A549 (cell line): Measurements from ENCODE around the gene GMIP. TPM values are rescaled to one million over a fixed set of nuclear protein-coding genes. Genes with fewer than 3 reads are reported as not detected.
"Not testable (repeated sequence)": the region's sequence is repeated elsewhere in the genome, so short reads cannot be mapped to it uniquely, and the experiment has no call there.

Source experiments
- ATAC-seq, 2 experiments: fragments of 200-7000 bp in 1 of 2; fragments of >200 bp in 1 of 2; cut with Nextera tagmentation in 1 of 2; cut with Tn5 transposase in 1 of 2; 3 replicates each; pipeline versions ENCODE4 v1.8.0 to v1.9.1; 2018 to 2020; ENCODE audit warnings: mild to moderate bottlenecking in 1 of 2, moderate library complexity in 1 of 2
- CTCF ChIA-PET: fragments of 300-600 bp; sonication (Branson Sonifier 250); formaldehyde crosslinking; extraction: SDS; loops from one replicate; lab custom pipeline; 2021; ENCODE audit warnings: antibody characterized with exemption, inconsistent platforms; lab: Yijun Ruan, JAX
- POLR2A ChIA-PET: fragments of 350-600 bp; formaldehyde crosslinking; extraction: SDS; loops from one replicate; lab custom pipeline; 2021; ENCODE audit warnings: antibody characterized with exemption, inconsistent platforms; lab: Yijun Ruan, JAX
- DNase-seq, 2 experiments: peaks; one replicate each; pipeline versions ENCODE4 v3.0.0 to v3.0.0-alpha.2; 2011 to 2016; ENCODE audit warnings: low read depth in 1 of 2, low spot score in 1 of 2
- FAIRE-seq: peaks from 2 replicates; lab custom pipeline; 2011; peaks lifted over from hg19 to GRCh38; lab: Jason Lieb, UNC
- H3K27ac ChIP-seq, 2 experiments: fragments of >200 bp; sonication (Bioruptor Twin); formaldehyde crosslinking; 3 replicates each; pipeline ENCODE4 v1.5.1; 2016 to 2017
- H3K4me1 ChIP-seq: fragments of >200 bp; sonication (Bioruptor Twin); formaldehyde crosslinking; 3 replicates; pipeline ENCODE4 v1.6.1; 2016
- H3K4me2 ChIP-seq: fragments of >200 bp; sonication (Bioruptor Twin); formaldehyde crosslinking; 3 replicates; pipeline ENCODE4 v1.6.1; 2016
- H3K4me3 ChIP-seq: fragments of >200 bp; sonication (Bioruptor Twin); formaldehyde crosslinking; 3 replicates; pipeline ENCODE4 v1.5.1; 2016
- H3K9me3 ChIP-seq: fragments of >200 bp; sonication (Bioruptor Twin); formaldehyde crosslinking; 3 replicates; pipeline ENCODE4 v1.6.1; 2016
- CBX8 ChIP-seq: fragments of 200-600 bp; sonication (generic); IDR thresholded peaks from 2 replicates; pipeline ENCODE4 v1.6.1; 2016
- CEBPB ChIP-seq, 2 experiments: fragments of >200 bp in 1 of 2; sonication (Bioruptor Twin) in 1 of 2; formaldehyde crosslinking in 1 of 2; IDR thresholded peaks; 2 replicates each; pipeline ENCODE4 v1.6.1; 2012 to 2016
- CHD2 ChIP-seq: fragments of 150-350 bp; IDR thresholded peaks from 2 replicates; pipeline ENCODE4 v1.6.1; 2014; ENCODE audit warnings: low read length; ENCODE audit not compliant: partially characterized antibody
- CHD4 ChIP-seq: fragments of 200-600 bp; sonication (generic); IDR thresholded peaks from 2 replicates; pipeline ENCODE4 v1.6.1; 2016; ENCODE audit warnings: antibody characterized with exemption, mild to moderate bottlenecking, borderline replicate concordance
- EHF ChIP-seq: fragments of 250-450 bp; sonication (Bioruptor Pico); IDR thresholded peaks from 2 replicates; pipeline ENCODE4 v1.5.0; 2020; ENCODE audit warnings: mild to moderate bottlenecking
- EHMT2 ChIP-seq: fragments of 200-600 bp; sonication (generic); IDR thresholded peaks from 2 replicates; pipeline ENCODE4 v1.6.1; 2016; ENCODE audit warnings: antibody characterized with exemption, low read depth, mild to moderate bottlenecking, moderate library complexity
- FOSB ChIP-seq: fragments of 250-450 bp; sonication (Bioruptor Pico); IDR thresholded peaks from 2 replicates; pipeline ENCODE4 v1.5.0; 2020; ENCODE audit warnings: mild to moderate bottlenecking, moderate library complexity
- FOSL2 ChIP-seq, 2 experiments: fragments of 450-650 bp in 1 of 2; fragments of >200 bp in 1 of 2; sonication (Bioruptor Twin) in 1 of 2; formaldehyde crosslinking; IDR thresholded peaks; 2 replicates each; pipeline versions ENCODE4 v1.5.0 to v1.6.1; 2016 to 2020; ENCODE audit warnings: mild to moderate bottlenecking in 1 of 2, moderate library complexity in 1 of 2
- HOXB13 ChIP-seq: fragments of 250-450 bp; sonication (Bioruptor Pico); IDR thresholded peaks from 2 replicates; pipeline ENCODE4 v1.5.0; 2020; ENCODE audit warnings: low read depth, mild to moderate bottlenecking, moderate library complexity
- JUNB ChIP-seq: fragments of >200 bp; sonication (Bioruptor Twin); formaldehyde crosslinking; IDR thresholded peaks from 2 replicates; pipeline ENCODE4 v1.6.1; 2016
- MAFK ChIP-seq: fragments of 450-650 bp; IDR thresholded peaks from 2 replicates; pipeline ENCODE4 v1.6.1; 2014; ENCODE audit not compliant: partially characterized antibody
- NFE2L2 ChIP-seq: fragments of 150-350 bp; conservative IDR thresholded peaks from 2 replicates; pipeline ENCODE4 v1.6.1; 2014; ENCODE audit warnings: low read length
- NPAS2 ChIP-seq: fragments of 250-450 bp; sonication (Bioruptor Pico); IDR thresholded peaks from 2 replicates; pipeline ENCODE4 v1.8.0; 2022; ENCODE audit warnings: mild to moderate bottlenecking, moderate library complexity, borderline replicate concordance
- NR3C1 ChIP-seq: fragments of >200 bp; sonication (Bioruptor Twin); formaldehyde crosslinking; IDR thresholded peaks from 3 replicates; pipeline ENCODE4 v1.6.1; 2017
- PHF8 ChIP-seq: fragments of 200-600 bp; sonication (generic); IDR thresholded peaks from 2 replicates; pipeline ENCODE4 v1.6.1; 2016; ENCODE audit warnings: low read depth, mild to moderate bottlenecking, antibody characterized with exemption, moderate library complexity, borderline replicate concordance
- RNF2 ChIP-seq: fragments of 200-600 bp; sonication (generic); IDR thresholded peaks from 2 replicates; pipeline ENCODE4 v1.6.1; 2016; ENCODE audit warnings: low read depth, mild to moderate bottlenecking, antibody characterized with exemption, moderate library complexity, borderline replicate concordance
- SREBF2 ChIP-seq: fragments of 450-650 bp; IDR thresholded peaks from 2 replicates; pipeline ENCODE4 v1.6.1; 2014; ENCODE audit warnings: mild to moderate bottlenecking, moderate library complexity
- TFCP2L1 ChIP-seq: fragments of 250-450 bp; sonication (Bioruptor Pico); IDR thresholded peaks from 2 replicates; pipeline ENCODE4 v1.5.0; 2021; ENCODE audit warnings: mild to moderate bottlenecking
- TP53 ChIP-seq: fragments of 250-450 bp; sonication (Bioruptor Pico); IDR thresholded peaks from 2 replicates; pipeline ENCODE4 v1.5.0; 2021; ENCODE audit warnings: mild to moderate bottlenecking, moderate library complexity
- ZNF302 ChIP-seq: fragments of 250-450 bp; sonication (Bioruptor Pico); IDR thresholded peaks from 2 replicates; pipeline ENCODE4 v1.9.0; 2021; ENCODE audit warnings: inconsistent platforms, mild to moderate bottlenecking, moderate library complexity
- WGBS: methylation state at CpG from one replicate; pipeline ENCODE4 v1.1.6; 2017; ENCODE audit errors: missing lambda C conversion rate; 5-methylcytosine and 5-hydroxymethylcytosine counted together
- polyA plus RNA-seq, 4 experiments: library from polyadenylated mRNA; depleted of rRNA in 3 of 4; stranded (reverse); fragments of >200 nt; fragmentation: RNase III in 1 of 4; extraction: RNeasy Plus Mini Kit Qiagen cat#74134 plus additional on column Dnase treatment in 1 of 4; gene quantifications; 2 replicates in 3 of 4; 3 replicates in 1 of 4; pipeline ENCODE4 v1.2.3, GENCODE V29; 2011 to 2017
- TF ChIP-seq, protein P1 (sequence below): fragments of 250-450 bp; sonication (Bioruptor Pico); IDR thresholded peaks from 2 replicates; pipeline ENCODE4 v1.5.0; 2020; ENCODE audit warnings: low read depth, mild to moderate bottlenecking, moderate library complexity
- TF ChIP-seq, protein P2 (sequence below): IDR thresholded peaks from 2 replicates; pipeline ENCODE4 v1.6.1; 2012
- TF ChIP-seq, protein P3 (sequence below): IDR thresholded peaks from 2 replicates; pipeline ENCODE4 v1.6.1; 2012; ENCODE audit warnings: low read depth, borderline replicate concordance

The GMIP gene
- polyA plus RNA-seq, 2 of the 4 experiments (the other 2 are of a cell fraction), result 1.4 to 4.1 TPM

DNA sequence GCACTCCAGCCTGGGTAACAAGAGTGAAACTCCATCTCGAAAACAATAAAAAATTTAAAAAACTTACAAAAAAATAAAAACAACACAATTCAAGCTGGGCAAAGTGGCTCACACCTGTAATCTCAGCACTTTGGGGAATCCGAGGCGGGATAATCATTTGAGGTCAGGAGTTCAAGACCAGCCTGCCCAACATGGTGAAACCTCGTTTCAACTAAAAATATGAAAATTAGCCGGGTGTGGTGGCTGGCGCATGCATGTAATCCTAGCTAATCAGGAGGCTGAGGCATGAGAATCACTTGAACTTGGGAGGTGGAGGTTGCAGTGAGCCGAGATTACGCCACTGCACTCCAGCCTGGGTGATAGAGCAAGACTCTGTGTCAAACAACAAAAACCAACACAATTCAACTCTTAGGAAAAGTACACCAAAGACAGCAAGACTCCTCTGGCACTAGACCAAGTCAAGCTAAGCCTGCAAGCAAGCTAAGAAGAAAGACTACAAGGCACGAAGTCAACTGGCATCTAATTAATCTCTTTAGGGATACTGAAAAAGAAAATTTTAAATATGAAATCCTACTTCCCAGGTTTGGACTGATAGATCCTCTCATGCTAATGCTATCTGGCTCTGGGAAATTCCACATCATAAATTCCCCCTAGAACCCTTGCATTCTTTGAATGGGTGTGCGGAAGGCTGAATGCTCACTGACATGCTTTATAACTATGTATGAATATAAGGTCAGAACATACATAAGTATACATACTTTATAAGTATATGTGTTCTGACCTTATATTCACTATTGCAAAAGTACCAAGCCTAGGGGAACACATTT is 32.9 kb downstream of the GMIP start:
- CTCF ChIA-PET, result interaction anchor here (0.7 to 1.1 kb wide), 4 partner anchors 19 to 78 kb away, joined by 3 to 4 read pairs (median 3); no protein-coding TSS in a partner anchor
- no peak for TF ChIP-seq NR3C1
- no peak for TF ChIP-seq FOSL2 (IDR thresholded peaks at IDR 0.05)
- TF ChIP-seq FOSL2 (CRISPR knock-in tag; IDR thresholded peaks at IDR 0.05), result no peak
- no peak for TF ChIP-seq NFE2L2
- TF ChIP-seq HOXB13, result no peak
- TF ChIP-seq, protein P1, sequence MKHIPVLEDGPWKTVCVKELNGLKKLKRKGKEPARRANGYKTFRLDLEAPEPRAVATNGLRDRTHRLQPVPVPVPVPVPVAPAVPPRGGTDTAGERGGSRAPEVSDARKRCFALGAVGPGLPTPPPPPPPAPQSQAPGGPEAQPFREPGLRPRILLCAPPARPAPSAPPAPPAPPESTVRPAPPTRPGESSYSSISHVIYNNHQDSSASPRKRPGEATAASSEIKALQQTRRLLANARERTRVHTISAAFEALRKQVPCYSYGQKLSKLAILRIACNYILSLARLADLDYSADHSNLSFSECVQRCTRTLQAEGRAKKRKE (CRISPR knock-in tag), result no peak
- Histone ChIP-seq H3K4me3 (no peak overlapping the region), H3K4me2 (no peak overlapping the region), H3K9me3 (no peaks in the 10 kb centered on the region), H3K4me1 (peaks cover 27% of the 10 kb centered on the region), H3K27ac (no peak overlapping the region)
- POLR2A ChIA-PET, result no interaction called here
- ATAC-seq (no peak), DNase-seq (no peak), FAIRE-seq (no peak)
- WGBS, result 86% methylated on average over 10 of the region's 10 CpGs

DNA sequence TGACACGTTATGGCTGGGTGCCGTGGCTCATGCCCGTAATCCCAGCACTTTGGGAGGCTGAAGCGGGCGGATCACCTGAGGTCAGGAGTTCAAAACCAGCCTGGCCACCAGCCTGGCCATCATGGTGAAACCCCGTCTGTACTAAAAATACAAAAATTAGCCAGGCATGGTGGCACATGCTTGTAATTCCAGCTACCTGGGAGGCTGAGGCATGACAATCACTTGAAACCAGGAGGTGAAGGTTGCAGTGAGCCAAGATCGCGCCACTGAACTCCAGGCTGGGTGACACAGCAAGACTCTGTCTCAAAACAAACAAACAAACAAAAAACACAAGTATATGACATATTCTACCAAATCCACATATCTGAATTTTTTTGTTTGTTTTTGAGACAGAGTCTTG is 36.8 kb downstream of the GMIP start:
- POLR2A ChIA-PET, H3K27ac ChIP-seq, H3K4me2 ChIP-seq, H3K9me3 ChIP-seq, DNase-seq, ATAC-seq, H3K4me3 ChIP-seq, FAIRE-seq: not testable (repeated sequence)
- peaks cover 12% of the 10 kb centered on the region for H3K4me1 ChIP-seq
- CTCF ChIA-PET, result interaction anchor here (0.7 to 1.2 kb wide), 3 partner anchors 9 to 52 kb away, joined by 3 to 4 read pairs (median 3); no protein-coding TSS in a partner anchor
- 83% methylated on average over 7 of the region's 8 CpGs for WGBS

DNA sequence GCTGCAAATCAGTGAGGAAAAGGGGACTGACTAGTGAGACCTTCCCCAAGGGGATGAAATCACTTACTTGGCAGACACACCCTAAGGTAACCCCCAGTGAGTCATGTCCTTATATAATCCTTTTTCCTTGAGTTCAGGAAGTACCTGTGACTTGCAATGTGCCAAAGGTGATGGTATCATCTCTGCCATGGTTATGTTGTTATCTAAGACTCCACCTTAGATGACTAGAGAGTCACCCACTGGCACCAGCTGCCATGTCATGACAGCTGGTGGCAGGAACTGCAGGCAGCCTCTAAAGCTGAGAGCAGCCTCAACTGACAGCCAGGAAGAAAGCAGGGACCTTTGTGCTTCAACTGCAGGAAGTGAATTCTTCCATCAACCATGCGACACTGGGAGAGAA is 37.4 kb downstream of the GMIP start:
- Histone ChIP-seq H3K4me1 (peaks cover 12% of the 10 kb centered on the region), H3K9me3 (no peaks in the 10 kb centered on the region), H3K27ac (peak overlapping the region; percentile 51; a peak in 2 of 6 replicates), H3K4me3 (no peak overlapping the region), H3K4me2 (peak overlapping the region; percentile 20; the same call in 1 of the 3 replicates)
- TF ChIP-seq FOSL2 (IDR thresholded peaks at IDR 0.05) (no peak), FOSL2 (CRISPR knock-in tag; IDR thresholded peaks at IDR 0.05) (peak; percentile 27; the same call in 1 of the 2 replicates), JUNB (no peak)
- ChIA-PET CTCF (interaction anchor here (0.8 to 1.2 kb wide), 2 partner anchors 9 to 11 kb away, joined by 3 to 4 read pairs; no protein-coding TSS in a partner anchor), POLR2A (no interaction called here)
- no peak; a peak in 1 of 6 replicates for ATAC-seq
- DNase-seq, result peak in 1 of 2 experiments; percentile 62
- no CpG with 5 or more reads among the region's 1 CpG for WGBS
- FAIRE-seq, result no peak

DNA sequence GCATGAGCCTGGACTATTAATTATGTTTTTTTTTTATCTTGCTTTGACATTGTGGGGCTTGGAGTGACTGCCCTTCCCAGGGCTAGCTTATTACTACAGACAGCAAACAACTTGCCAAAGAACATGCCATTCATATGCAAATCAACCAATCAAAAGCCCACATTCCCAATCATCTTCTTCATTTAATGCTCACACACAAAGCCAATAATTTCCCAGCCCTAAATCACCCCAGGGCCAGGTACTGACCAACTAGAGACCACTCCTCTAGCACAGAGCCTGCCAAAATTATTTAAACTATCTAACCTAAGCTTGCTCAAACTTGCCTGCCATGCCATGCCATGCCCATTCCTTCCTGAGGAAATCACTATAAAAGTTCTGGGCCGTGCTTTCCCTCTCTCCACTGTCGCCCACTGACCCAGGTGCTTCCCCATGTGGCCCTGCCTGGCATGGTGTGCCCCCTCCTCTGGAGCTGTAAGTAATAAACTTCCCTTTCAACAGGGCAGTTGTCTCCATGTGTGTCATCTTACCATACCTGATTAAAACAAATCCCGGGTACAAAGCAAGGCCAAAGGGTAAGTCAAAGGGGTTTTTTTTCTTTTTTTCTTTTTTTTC is 40.6 kb downstream of the GMIP start:
- FAIRE-seq (no peak), DNase-seq (no peak), ATAC-seq (no peak)
- no peak overlapping the region for H3K27ac ChIP-seq
- peaks cover 12% of the 10 kb centered on the region for H3K4me1 ChIP-seq
- POLR2A ChIA-PET, result no interaction called here
- H3K4me3 ChIP-seq, result no peak overlapping the region
- H3K4me2 ChIP-seq, result no peak overlapping the region
- TF ChIP-seq, protein P1 (CRISPR knock-in tag), result no peak
- TF ChIP-seq TFCP2L1 (CRISPR knock-in tag), result no peak
- TF ChIP-seq ZNF302, result no peak
- no peak for TF ChIP-seq NFE2L2
- TF ChIP-seq, protein P2, sequence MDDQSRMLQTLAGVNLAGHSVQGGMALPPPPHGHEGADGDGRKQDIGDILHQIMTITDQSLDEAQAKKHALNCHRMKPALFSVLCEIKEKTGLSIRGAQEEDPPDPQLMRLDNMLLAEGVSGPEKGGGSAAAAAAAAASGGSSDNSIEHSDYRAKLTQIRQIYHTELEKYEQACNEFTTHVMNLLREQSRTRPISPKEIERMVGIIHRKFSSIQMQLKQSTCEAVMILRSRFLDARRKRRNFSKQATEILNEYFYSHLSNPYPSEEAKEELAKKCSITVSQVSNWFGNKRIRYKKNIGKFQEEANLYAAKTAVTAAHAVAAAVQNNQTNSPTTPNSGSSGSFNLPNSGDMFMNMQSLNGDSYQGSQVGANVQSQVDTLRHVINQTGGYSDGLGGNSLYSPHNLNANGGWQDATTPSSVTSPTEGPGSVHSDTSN, result no peak
- TF ChIP-seq TP53 (CRISPR knock-in tag), result no peak
- no peak for TF ChIP-seq PHF8
- no peak for TF ChIP-seq FOSB (CRISPR knock-in tag)
- no peak for TF ChIP-seq CEBPB (IDR thresholded peaks at IDR 0.05)
- TF ChIP-seq, protein P3, sequence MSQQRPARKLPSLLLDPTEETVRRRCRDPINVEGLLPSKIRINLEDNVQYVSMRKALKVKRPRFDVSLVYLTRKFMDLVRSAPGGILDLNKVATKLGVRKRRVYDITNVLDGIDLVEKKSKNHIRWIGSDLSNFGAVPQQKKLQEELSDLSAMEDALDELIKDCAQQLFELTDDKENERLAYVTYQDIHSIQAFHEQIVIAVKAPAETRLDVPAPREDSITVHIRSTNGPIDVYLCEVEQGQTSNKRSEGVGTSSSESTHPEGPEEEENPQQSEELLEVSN, result no peak
- TF ChIP-seq CHD2, result no peak
- TF ChIP-seq CBX8, result no peak
- no peak for TF ChIP-seq MAFK
- no peak for TF ChIP-seq RNF2
- TF ChIP-seq NPAS2, result no peak
- no peak for TF ChIP-seq EHF
- TF ChIP-seq SREBF2, result no peak
- TF ChIP-seq EHMT2, result no peak
- TF ChIP-seq CHD4, result no peak
- 67% methylated on average over 3 of the region's 3 CpGs for WGBS
- H3K9me3 ChIP-seq, result no peaks in the 10 kb centered on the region
- CTCF ChIA-PET, result interaction anchor here (1.5 kb wide), 1 partner anchor 70 kb away, joined by 5 read pairs; no protein-coding TSS in a partner anchor
